Measurements from ENCODE around the gene CFAP210.
"Not testable (repeated sequence)": the region's sequence is repeated elsewhere in the genome, so short reads cannot be mapped to it uniquely, and the experiment has no call there.

- TF ChIP-seq, protein P1, sequence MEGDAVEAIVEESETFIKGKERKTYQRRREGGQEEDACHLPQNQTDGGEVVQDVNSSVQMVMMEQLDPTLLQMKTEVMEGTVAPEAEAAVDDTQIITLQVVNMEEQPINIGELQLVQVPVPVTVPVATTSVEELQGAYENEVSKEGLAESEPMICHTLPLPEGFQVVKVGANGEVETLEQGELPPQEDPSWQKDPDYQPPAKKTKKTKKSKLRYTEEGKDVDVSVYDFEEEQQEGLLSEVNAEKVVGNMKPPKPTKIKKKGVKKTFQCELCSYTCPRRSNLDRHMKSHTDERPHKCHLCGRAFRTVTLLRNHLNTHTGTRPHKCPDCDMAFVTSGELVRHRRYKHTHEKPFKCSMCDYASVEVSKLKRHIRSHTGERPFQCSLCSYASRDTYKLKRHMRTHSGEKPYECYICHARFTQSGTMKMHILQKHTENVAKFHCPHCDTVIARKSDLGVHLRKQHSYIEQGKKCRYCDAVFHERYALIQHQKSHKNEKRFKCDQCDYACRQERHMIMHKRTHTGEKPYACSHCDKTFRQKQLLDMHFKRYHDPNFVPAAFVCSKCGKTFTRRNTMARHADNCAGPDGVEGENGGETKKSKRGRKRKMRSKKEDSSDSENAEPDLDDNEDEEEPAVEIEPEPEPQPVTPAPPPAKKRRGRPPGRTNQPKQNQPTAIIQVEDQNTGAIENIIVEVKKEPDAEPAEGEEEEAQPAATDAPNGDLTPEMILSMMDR (IDR thresholded peaks at IDR 0.05): not testable (repeated sequence)
- TF ChIP-seq EP300, POLR2AphosphoS5, POLR2A (IDR thresholded peaks at IDR 0.05): not testable (repeated sequence)
Observed at GRCh38 chr2:169686825-169687224, 7.4 kb downstream of the CFAP210 start.

All from upper lobe of left lung (tissue), 4 donors.